Activated T-cell treated with anti-CD3 and anti-CD28 coated beads, Interleukin-2, amount 50 U/mL, for 4 hours (primary cell): ENCODE measurements around the gene MTCL1. TPM values are rescaled to one million over a fixed set of nuclear protein-coding genes. Genes with fewer than 3 reads are reported as not detected.
A peak's percentile ranks its signal among the peaks of the same experiment; 100 is the strongest.

ENCODE experiments used
- ATAC-seq, 2 donors: fragments of 200-7000 bp; cut with Tn5 transposase; one replicate each; pipeline ENCODE4 v1.10.0; 2021
- DNase-seq: peaks from one replicate; pipeline ENCODE4 v3.0.0-alpha.2; 2020
- H3K27me3 Mint-ChIP-seq: one replicate; pipeline ENCODE4 v1.8.0; 2021; ENCODE audit warnings: low read depth, mixed read lengths
- H3K36me3 Mint-ChIP-seq: one replicate; pipeline ENCODE4 v1.8.0; 2022; ENCODE audit warnings: mixed read lengths; ENCODE audit not compliant: insufficient read depth
- H3K4me1 Mint-ChIP-seq: one replicate; pipeline ENCODE4 v1.8.0; 2021; ENCODE audit warnings: low read depth, mixed read lengths
- H3K4me3 Mint-ChIP-seq: one replicate; pipeline ENCODE4 v1.8.0; 2021; ENCODE audit warnings: mild to moderate bottlenecking, moderate library complexity, mixed read lengths
- H3K9me3 Mint-ChIP-seq: one replicate; pipeline ENCODE4 v1.8.0; 2021; ENCODE audit warnings: mixed read lengths
- total RNA-seq, 3 donors: library from RNA; stranded (reverse); gene quantifications; one replicate each; pipeline ENCODE4 v1.2.1, GENCODE V29; 2021

Gene MTCL1
- total RNA-seq, 3 donors from 2014 or later = 0.23 to 0.73 (median 0.69) TPM

DNA sequence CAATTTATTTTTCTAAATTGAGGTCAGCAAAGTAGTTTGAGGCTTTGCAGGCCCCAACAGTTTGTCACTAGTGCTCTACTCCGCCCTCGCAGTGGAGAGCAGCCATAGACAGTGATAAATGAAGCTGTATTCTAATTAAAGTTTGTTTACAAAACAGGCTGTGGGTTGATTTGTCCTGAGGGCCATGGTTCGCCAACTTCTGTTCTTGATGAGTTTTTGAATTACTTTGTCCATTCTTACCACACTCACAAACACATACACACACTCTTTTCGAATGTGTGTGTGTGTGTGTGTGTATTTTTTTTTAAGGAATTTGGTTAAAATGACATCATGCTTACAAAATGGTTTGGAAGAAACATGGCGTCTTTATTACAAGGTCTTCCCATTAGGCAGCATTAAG, 68.6 kb downstream of the MTCL1 start:
- ATAC-seq (no peak), DNase-seq (no peak)
- Mint-ChIP-seq H3K36me3 (no peaks in the 10 kb centered on the region), H3K9me3 (no peaks in the 10 kb centered on the region), H3K4me1 (no peaks in the 10 kb centered on the region), H3K4me3 (no peak overlapping the region), H3K27me3 (no peaks in the 10 kb centered on the region)

DNA sequence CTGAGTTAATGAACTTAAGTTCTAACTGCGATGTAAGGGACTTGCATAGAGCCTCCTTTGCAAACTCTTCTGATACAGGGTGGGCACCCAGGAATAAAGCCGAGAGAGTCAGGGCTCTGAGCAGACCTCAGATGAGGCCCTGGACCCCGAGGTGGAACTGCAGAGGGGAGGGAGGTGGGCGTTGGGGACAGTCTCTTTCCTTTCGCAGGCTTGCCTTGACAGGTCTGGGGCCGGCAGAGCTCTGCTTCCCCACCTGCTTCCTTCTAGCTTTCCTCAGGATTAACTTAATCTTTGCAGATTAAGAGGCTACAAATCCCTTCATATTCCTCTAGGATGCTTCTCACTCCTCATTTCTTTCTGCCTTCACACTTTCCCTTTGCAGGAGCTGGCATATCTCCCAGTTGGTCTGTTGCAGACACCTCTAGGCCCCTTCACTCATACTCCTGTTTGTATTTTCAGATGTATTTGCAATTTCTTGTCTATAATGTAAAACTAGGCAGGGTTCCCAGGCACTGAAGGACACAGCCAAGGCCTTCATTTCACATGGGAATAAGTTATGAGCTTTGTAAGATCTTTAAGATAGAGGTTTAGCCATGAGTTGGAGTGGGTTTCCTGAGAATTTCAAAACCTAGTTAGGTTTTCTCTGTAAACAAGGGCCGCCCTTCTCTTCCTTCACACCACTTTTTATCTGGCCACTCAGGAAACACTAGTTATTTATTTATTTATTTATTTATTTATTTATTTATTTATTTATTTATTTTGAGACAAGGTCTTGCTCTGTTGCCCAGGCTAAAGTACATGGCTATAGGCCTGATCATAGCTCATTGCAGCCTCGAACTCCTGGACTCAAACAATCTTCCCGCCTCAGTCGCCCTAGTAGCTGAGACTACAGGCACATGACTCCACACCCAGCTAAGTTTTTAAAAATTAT, 70.9 kb downstream of the MTCL1 start:
- Mint-ChIP-seq H3K9me3 (no peaks in the 10 kb centered on the region), H3K27me3 (peaks cover 2% of the 10 kb centered on the region), H3K4me1 (no peaks in the 10 kb centered on the region), H3K4me3 (no peak overlapping the region), H3K36me3 (no peaks in the 10 kb centered on the region)
- DNase-seq (no peak), ATAC-seq (no peak)

GRCh38 chr18:8777846-8778245, 72.5 kb downstream of the MTCL1 start:
- H3K4me3 Mint-ChIP-seq = no peak overlapping the region
- H3K36me3 Mint-ChIP-seq = no peaks in the 10 kb centered on the region
- H3K27me3 Mint-ChIP-seq = peaks cover 2% of the 10 kb centered on the region
- no peak for DNase-seq
- H3K9me3 Mint-ChIP-seq = no peaks in the 10 kb centered on the region
- no peak for ATAC-seq
- no peaks in the 10 kb centered on the region for H3K4me1 Mint-ChIP-seq

GRCh38 chr18:8778386-8778785, 73.0 kb downstream of the MTCL1 start:
- no peak overlapping the region for H3K4me3 Mint-ChIP-seq
- H3K9me3 Mint-ChIP-seq = no peaks in the 10 kb centered on the region

DNA sequence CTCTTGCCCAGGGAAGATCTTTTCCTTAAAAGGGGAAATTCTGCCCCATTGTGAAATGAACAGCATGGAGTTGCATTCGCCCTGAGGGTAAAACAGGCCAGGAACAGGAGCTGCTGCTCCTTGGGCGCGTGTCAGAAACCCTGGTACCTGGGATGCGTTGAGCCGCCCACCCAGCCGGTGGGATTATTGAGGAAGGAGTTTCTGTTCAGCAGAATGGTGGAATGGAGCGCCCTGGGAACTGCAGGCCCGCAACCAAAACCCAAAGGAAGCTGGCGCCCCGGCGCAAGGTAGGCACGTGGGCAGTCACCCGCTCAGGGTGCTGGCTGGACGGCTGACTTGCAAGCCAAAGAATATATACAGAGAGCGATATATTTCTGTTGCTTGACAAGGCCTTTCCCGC, 73.5 kb downstream of the MTCL1 start:
- Mint-ChIP-seq H3K4me3 (no peak overlapping the region), H3K9me3 (no peaks in the 10 kb centered on the region), H3K4me1 (no peaks in the 10 kb centered on the region), H3K27me3 (peaks cover 2% of the 10 kb centered on the region), H3K36me3 (no peaks in the 10 kb centered on the region)
- DNase-seq (no peak), ATAC-seq (no peak)

More at GRCh38 chr18:8778386-8778785, 73.0 kb downstream of the MTCL1 start:
- peaks cover 2% of the 10 kb centered on the region for H3K27me3 Mint-ChIP-seq
- no peaks in the 10 kb centered on the region for H3K4me1 Mint-ChIP-seq
- no peaks in the 10 kb centered on the region for H3K36me3 Mint-ChIP-seq
- no peak for DNase-seq
- ATAC-seq = no peak

- no peak for ATAC-seq
- no peak overlapping the region for H3K4me3 Mint-ChIP-seq
- H3K27me3 Mint-ChIP-seq = peaks cover 2% of the 10 kb centered on the region
- no peaks in the 10 kb centered on the region for H3K4me1 Mint-ChIP-seq
- no peaks in the 10 kb centered on the region for H3K36me3 Mint-ChIP-seq
- no peaks in the 10 kb centered on the region for H3K9me3 Mint-ChIP-seq
- no peak for DNase-seq
Observed at GRCh38 chr18:8779251-8779650, 73.9 kb downstream of the MTCL1 start.

DNA sequence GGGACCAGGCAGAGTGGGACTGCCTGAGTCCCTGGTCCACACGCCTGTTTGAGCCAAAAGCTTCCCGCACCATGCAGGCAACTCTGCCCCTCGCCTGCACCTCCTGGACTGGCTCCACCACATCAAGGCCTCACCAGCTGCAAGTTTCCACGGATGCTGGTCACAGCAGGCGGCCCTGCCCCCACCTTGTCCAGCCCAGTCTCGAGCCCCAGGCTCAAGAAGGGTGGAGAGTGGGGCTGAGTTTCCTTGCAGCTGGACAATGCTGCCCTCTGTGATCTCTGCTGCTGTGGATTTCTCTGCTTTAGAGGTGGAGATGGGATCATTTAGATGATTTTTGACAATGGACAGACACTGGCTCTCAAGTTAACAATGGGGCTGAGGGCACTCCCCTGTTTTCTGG, 74.9 kb downstream of the MTCL1 start:
- Mint-ChIP-seq H3K9me3 (no peaks in the 10 kb centered on the region), H3K36me3 (no peaks in the 10 kb centered on the region), H3K27me3 (peaks cover 2% of the 10 kb centered on the region), H3K4me1 (no peaks in the 10 kb centered on the region), H3K4me3 (no peak overlapping the region)
- ATAC-seq (no peak), DNase-seq (no peak)

GRCh38 chr18:8781671-8782070, 76.3 kb downstream of the MTCL1 start:
- no peak for DNase-seq
- peaks cover 4% of the 10 kb centered on the region for H3K27me3 Mint-ChIP-seq
- no peaks in the 10 kb centered on the region for H3K4me1 Mint-ChIP-seq
- H3K4me3 Mint-ChIP-seq = no peak overlapping the region
- no peaks in the 10 kb centered on the region for H3K36me3 Mint-ChIP-seq
- ATAC-seq = no peak
- no peaks in the 10 kb centered on the region for H3K9me3 Mint-ChIP-seq

GRCh38 chr18:8783335-8783993, 78.1 kb downstream of the MTCL1 start:
- ATAC-seq (no peak), DNase-seq (no peak)
- Mint-ChIP-seq H3K36me3 (no peaks in the 10 kb centered on the region), H3K4me1 (no peaks in the 10 kb centered on the region), H3K4me3 (no peak overlapping the region), H3K9me3 (no peaks in the 10 kb centered on the region), H3K27me3 (peaks cover 11% of the 10 kb centered on the region)

GRCh38 chr18:8783994-8784530, 78.7 kb downstream of the MTCL1 start:
- H3K36me3 Mint-ChIP-seq = no peaks in the 10 kb centered on the region
- H3K27me3 Mint-ChIP-seq = peaks cover 12% of the 10 kb centered on the region
- H3K4me1 Mint-ChIP-seq = no peaks in the 10 kb centered on the region
- no peaks in the 10 kb centered on the region for H3K9me3 Mint-ChIP-seq
- no peak overlapping the region for H3K4me3 Mint-ChIP-seq
- DNase-seq (no peak), ATAC-seq (no peak)

DNA sequence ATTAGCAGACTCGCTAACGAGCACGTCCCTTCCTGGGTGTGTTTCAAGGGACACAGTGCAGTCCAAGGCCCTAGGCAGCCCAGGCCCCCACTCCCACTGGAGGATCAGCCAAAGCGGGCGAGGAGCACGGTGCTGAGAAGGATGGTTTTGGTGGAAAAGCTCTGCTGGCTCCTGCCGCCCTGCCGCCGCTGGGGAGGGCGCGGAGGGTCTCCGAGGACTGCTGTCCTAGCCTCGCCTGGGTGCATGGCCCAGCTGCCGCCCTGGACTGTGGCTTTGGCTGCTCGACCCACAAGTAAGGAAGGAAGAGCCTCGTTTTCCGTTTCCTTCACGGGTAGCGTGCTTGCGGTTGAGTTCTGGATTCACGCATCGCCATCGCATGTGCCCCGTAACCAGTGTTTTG, 79.9 kb downstream of the MTCL1 start:
- DNase-seq = no peak
- Mint-ChIP-seq H3K4me3 (no peak overlapping the region), H3K9me3 (no peaks in the 10 kb centered on the region), H3K4me1 (no peaks in the 10 kb centered on the region), H3K36me3 (no peaks in the 10 kb centered on the region), H3K27me3 (peaks cover 10% of the 10 kb centered on the region)
- ATAC-seq = no peak

- Mint-ChIP-seq H3K27me3 (peaks cover 10% of the 10 kb centered on the region), H3K4me3 (no peak overlapping the region), H3K36me3 (no peaks in the 10 kb centered on the region), H3K4me1 (no peaks in the 10 kb centered on the region), H3K9me3 (no peaks in the 10 kb centered on the region)
- DNase-seq (no peak), ATAC-seq (no peak)
Observed at GRCh38 chr18:8785855-8786482, 80.6 kb downstream of the MTCL1 start.

DNA sequence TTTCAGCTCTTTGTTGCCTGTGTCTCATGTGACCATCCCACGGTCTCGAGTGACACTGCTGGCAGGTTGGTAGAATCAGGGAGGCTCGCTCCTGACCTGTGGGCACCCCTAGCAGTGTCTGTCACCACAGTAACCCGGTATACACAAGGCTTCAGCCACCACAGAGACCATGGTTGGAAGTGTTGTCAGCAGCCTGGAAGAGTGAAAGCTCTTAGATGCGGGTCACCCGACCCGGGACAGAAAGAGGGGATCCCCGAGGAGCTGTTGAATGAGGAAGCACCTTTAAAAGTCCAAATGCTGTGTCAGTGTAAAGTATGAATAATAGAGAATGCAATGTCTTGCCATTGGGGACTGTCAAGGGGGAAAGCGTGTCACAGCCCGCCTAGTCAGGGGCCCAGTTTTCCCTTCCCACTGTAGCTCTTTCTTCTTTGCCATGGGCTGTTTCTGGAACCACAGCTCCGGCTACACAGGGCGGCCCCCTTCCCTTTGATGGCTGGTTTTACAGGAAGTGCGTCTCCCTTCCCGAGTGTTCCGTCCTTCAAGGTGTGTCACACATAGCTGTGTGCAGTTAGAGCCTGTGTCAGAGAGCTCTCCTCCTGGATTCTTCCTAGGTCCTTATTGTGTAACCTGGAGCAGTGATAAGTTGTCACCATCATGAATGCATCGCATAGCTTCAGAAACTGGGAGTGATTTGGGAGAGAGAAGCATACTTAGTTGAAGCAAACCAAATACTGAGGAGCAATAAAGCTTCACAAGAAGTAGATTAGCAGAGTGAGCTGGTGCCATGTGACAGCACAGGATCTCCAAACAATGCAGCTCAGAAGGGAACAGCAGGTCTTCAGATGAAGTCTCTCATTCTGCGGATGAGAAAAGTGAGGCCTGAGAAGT, 81.4 kb downstream of the MTCL1 start:
- H3K4me3 Mint-ChIP-seq = no peak overlapping the region
- ATAC-seq = peak in 1 of 2 donors; percentile 23
- peaks cover 10% of the 10 kb centered on the region for H3K27me3 Mint-ChIP-seq
- H3K4me1 Mint-ChIP-seq = no peaks in the 10 kb centered on the region
- H3K9me3 Mint-ChIP-seq = no peaks in the 10 kb centered on the region
- DNase-seq = no peak
- H3K36me3 Mint-ChIP-seq = no peaks in the 10 kb centered on the region

GRCh38 chr18:8787371-8787670, 82.0 kb downstream of the MTCL1 start:
- H3K4me3 Mint-ChIP-seq = no peak overlapping the region
- DNase-seq (no peak), ATAC-seq (no peak)
- H3K4me1 Mint-ChIP-seq = no peaks in the 10 kb centered on the region
- H3K9me3 Mint-ChIP-seq = no peaks in the 10 kb centered on the region
- peaks cover 10% of the 10 kb centered on the region for H3K27me3 Mint-ChIP-seq
- no peaks in the 10 kb centered on the region for H3K36me3 Mint-ChIP-seq
